Heart left ventricle (tissue), 16 donors: ENCODE data around the gene NLRP2B. TPM values are rescaled to one million over a fixed set of nuclear protein-coding genes. Genes with fewer than 3 reads are reported as not detected.
"Not testable (repeated sequence)": the region's sequence is repeated elsewhere in the genome, so short reads cannot be mapped to it uniquely, and the experiment has no call there.

Experiments used
- ATAC-seq, 4 donors: fragments of 200-7000 bp; cut with Tn5 transposase; one replicate each; pipeline ENCODE4 v1.9.1; 2020 to 2022; ENCODE audit warnings: moderate library complexity in 4 of 4, mild to moderate bottlenecking in 3 of 4, moderate number of reproducible peaks in 1 of 4
- DNase-seq, 5 donors: peaks; one replicate each; pipeline ENCODE4 v3.0.0-alpha.2; 2020
- H3K27ac ChIP-seq, 12 donors: fragments of 200-600 bp; sonication (generic) in 4 of 12; one replicate each; pipeline versions ENCODE4 v1.5.0 to v1.8.0; 2016 to 2022; ENCODE audit warnings: mild to moderate bottlenecking in 2 of 12
- H3K27me3 ChIP-seq, 9 donors: fragments of 200-600 bp; sonication (generic) in 2 of 9; one replicate each; pipeline versions ENCODE4 v1.5.1 to v1.8.0; 2016 to 2022; ENCODE audit warnings: mild to moderate bottlenecking in 3 of 9
- H3K36me3 ChIP-seq, 9 donors: fragments of 200-600 bp; sonication (generic) in 2 of 9; one replicate each; pipeline versions ENCODE4 v1.5.0 to v1.8.0; 2018 to 2022; ENCODE audit warnings: mild to moderate bottlenecking in 2 of 9
- H3K4me1 ChIP-seq, 12 donors: fragments of 200-600 bp; sonication (generic) in 4 of 12; one replicate each; pipeline versions ENCODE4 v1.5.0 to v1.8.0; 2016 to 2022; ENCODE audit warnings: mild to moderate bottlenecking in 3 of 12
- H3K4me3 ChIP-seq, 12 donors: fragments of 200-600 bp; sonication (generic) in 4 of 12; one replicate each; pipeline versions ENCODE4 v1.5.0 to v1.8.0; 2017 to 2022; ENCODE audit warnings: mild to moderate bottlenecking in 9 of 12, moderate library complexity in 4 of 12
- H3K9me3 ChIP-seq, 12 donors: fragments of 200-600 bp; sonication (generic) in 4 of 12; one replicate each; pipeline versions ENCODE4 v1.5.0 to v1.8.0; 2016 to 2022; ENCODE audit warnings: mild to moderate bottlenecking in 1 of 12
- POLR2A ChIP-seq, 2 donors: fragments of 450-650 bp; IDR thresholded peaks; one replicate each; pipeline ENCODE4 v1.6.1; 2017; ENCODE audit warnings: antibody characterized with exemption in 2 of 2, mild to moderate bottlenecking in 2 of 2, moderate library complexity in 2 of 2
- WGBS, 4 donors: extraction: QIAGEN DNeasy Blood & Tissue Kit in 2 of 4; methylation state at CpG; one replicate each; pipeline versions ENCODE4 v1.1.5 to v1.1.7; 2013 to 2018; 5-methylcytosine and 5-hydroxymethylcytosine counted together
- intact Hi-C, 10 donors: fragments of 100-400 bp; cut with DNase I; formaldehyde crosslinking; loops; one replicate each; pipeline versions ENCODE4 v1.11.1 to v1.14.2; 2022
- long read RNA-seq, 3 donors: library from polyadenylated mRNA; unstranded; transcript quantifications; one replicate each; pipeline ENCODE4 v2.0.0, GENCODE V29; 2020 to 2021
- polyA plus RNA-seq, 2 donors: library from polyadenylated mRNA; stranded (reverse); fragments of 200-250 nt; gene quantifications; one replicate each; pipeline ENCODE4 v1.2.3, GENCODE V29; 2013
- total RNA-seq, 9 donors: library from RNA; depleted of rRNA in 2 of 9; stranded (reverse); fragments of >200 nt in 2 of 9; fragmentation: NEBNext Ultra II Directional in 3 of 9; extraction: Animal tissue kit (Norgen Biotek cat#: 25700) in 3 of 9; gene quantifications; one replicate each; pipeline versions ENCODE4 v1.1.0 to v1.2.4, GENCODE V29; 2016 to 2023
- TF ChIP-seq, protein P1 (sequence below), 12 donors: fragments of 200-600 bp; sonication (generic) in 4 of 12; IDR thresholded peaks; one replicate each; pipeline versions ENCODE4 v1.5.0 to v1.8.0; 2018 to 2022; ENCODE audit warnings: antibody characterized with exemption in 12 of 12, mild to moderate bottlenecking in 5 of 12
- donor health status: ischemic (EF 13 %, LVEDD 7.1; RV severe dilation, severe dysfunction).
- donor health status: healthy with polysubstance abuse.
- donor health status: DM: no; HTN: yes; CAD: no.
- donor health status: DM: no; HTN: no; CAD: no.
- donor health status: ischemic (EF 25% LVEDD 6.9; RV normal size, moderate dysfunction).
- donor health status: ischemic (EF 25% LVEDD 5.7; RV mildly dilated, moderate dysfunction).
- donor health status: healthy.
- donor health status: DM: yes; HTN: yes; CAD: no.
- donor health status: ischemic (EF 35%, LVEDD 5.7; RV mildly dilated, moderate dysfunction).
- donor health status: nonischemic (EF 11% LVEDD 7.7; RV severe dilation, severe dysfunction).
- donor health status: DM: yes; HTN: yes; CAD: no.
- donor health status: PGD.
- donor health status: ischemic (EF 29% LVEDD 5.4; RV normal size, mild dysfunction).
- donor health status: nonischemic (EF 23%, LVEDD 6.1; RV moderate dilation, normal function).

NLRP2B gene
- under 1 TPM in 3 of 9 donors, not detected in 6; 0.09 to 0.16 (median 0.09) TPM for total RNA-seq
- polyA plus RNA-seq = not detected
- long read RNA-seq, donor 1 = 0 reads
- long read RNA-seq, donor 2 = 0 reads
- long read RNA-seq, donor 3 = 0 reads

DNA sequence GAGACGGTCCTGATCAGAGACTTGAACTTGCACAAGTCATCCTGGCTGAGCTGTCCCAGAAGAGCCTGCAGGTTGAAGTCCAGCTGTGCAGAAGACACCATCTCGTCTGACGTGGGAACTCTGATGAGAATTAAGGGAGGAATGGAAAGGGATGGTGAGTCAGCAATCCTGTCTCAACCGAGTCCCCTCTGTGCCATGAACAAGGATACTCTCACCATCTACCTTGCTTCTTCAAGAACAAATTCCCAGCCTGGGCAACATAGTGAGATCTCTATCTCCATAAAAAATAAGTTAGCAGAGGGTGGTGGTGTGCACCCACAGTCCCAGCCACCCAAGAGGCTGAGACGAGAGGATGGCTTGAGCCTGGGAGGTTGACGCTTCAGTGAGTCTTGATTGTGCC, at the start of gene NLRP2B:
TSS of gene NLRP2B (minus strand) at position 101 of the 400 bp plus-strand sequence.
- no peak for ATAC-seq
- H3K4me3 ChIP-seq = no peak within 1 kb of the TSS
- peaks cover 0 to 8% (median 0%) of the 10 kb centered on the region in 12 donors for H3K9me3 ChIP-seq
- no peak within 1 kb of the TSS for H3K27ac ChIP-seq
- H3K36me3 ChIP-seq = no peaks in the 10 kb centered on the region
- TF ChIP-seq, protein P1, sequence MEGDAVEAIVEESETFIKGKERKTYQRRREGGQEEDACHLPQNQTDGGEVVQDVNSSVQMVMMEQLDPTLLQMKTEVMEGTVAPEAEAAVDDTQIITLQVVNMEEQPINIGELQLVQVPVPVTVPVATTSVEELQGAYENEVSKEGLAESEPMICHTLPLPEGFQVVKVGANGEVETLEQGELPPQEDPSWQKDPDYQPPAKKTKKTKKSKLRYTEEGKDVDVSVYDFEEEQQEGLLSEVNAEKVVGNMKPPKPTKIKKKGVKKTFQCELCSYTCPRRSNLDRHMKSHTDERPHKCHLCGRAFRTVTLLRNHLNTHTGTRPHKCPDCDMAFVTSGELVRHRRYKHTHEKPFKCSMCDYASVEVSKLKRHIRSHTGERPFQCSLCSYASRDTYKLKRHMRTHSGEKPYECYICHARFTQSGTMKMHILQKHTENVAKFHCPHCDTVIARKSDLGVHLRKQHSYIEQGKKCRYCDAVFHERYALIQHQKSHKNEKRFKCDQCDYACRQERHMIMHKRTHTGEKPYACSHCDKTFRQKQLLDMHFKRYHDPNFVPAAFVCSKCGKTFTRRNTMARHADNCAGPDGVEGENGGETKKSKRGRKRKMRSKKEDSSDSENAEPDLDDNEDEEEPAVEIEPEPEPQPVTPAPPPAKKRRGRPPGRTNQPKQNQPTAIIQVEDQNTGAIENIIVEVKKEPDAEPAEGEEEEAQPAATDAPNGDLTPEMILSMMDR (IDR thresholded peaks at IDR 0.05) = no peak
- no peak for TF ChIP-seq POLR2A (IDR thresholded peaks at IDR 0.05)
- H3K4me1 ChIP-seq = no peaks in the 10 kb centered on the region
- no peak for DNase-seq
- intact Hi-C loops = no loop called here
- WGBS, 4 donors = 69 to 82% (median 77%) methylated on average over 3 to 6 of the region's 6 CpGs
- H3K27me3 ChIP-seq = peaks cover 0 to 3% (median 0%) of the 10 kb centered on the region in 9 donors

DNA sequence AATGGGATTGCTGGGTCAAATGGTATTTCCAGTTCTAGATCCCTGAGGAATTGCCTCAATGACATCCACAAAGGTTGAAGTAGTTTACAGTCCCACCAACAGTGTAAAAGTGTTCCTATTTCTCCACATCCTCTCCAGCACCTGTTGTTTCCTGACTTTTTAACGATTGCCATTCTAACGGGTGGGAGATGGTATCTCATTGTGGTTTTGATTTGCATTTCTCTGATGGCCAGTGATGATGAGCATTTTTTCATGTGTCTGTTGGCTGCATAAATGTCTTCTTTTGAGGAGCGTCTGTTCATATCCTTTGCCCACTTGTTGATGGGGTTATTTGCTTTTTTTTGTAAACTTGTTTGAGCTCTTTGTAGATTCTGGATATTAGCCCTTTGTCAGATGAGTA, 45.9 kb upstream of the NLRP2B start:
- ATAC-seq, intact Hi-C loops: not testable (repeated sequence)
- WGBS, 4 donors = 81 to 90% (median 85%) methylated on average over 3 of the region's 3 CpGs

DNA sequence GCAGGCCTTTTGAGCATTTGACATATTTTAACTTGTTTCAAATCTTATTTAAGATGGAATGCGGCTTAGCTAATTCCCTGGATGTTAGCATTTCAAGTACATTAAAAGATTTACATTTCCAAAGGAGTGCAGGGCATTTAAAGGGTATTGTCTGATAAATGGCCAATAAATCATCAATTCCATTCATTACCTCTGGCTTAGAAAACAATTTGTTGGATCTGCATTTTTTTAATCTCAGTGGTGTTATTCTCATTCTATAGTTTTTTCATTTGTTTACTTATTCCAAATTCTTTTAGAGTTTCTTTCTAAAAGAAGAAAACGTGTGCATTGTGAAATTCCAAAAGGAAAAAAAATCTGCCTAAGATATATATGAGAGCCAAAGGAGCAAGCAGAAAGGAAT, 1.3 kb upstream of the NLRP2B start:
- intact Hi-C loops = no loop called here
- Histone ChIP-seq H3K4me1 (no peaks in the 10 kb centered on the region), H3K27me3 (peaks cover 0 to 3% (median 0%) of the 10 kb centered on the region in 9 donors), H3K9me3 (peaks cover 0 to 8% (median 0%) of the 10 kb centered on the region in 12 donors), H3K36me3 (no peaks in the 10 kb centered on the region), H3K4me3 (no peak overlapping the region), H3K27ac (no peak overlapping the region)
- ATAC-seq (no peak), DNase-seq (no peak)
- TF ChIP-seq, protein P1 (IDR thresholded peaks at IDR 0.05) = no peak
- WGBS, 4 donors = 43 to 56% (median 50%) methylated on average over 2 of the region's 2 CpGs

More for the DNA sequence above, 45.9 kb upstream of the NLRP2B start:
- H3K4me1 ChIP-seq, H3K27me3 ChIP-seq, DNase-seq, H3K36me3 ChIP-seq, H3K4me3 ChIP-seq, H3K27ac ChIP-seq: not testable (repeated sequence)
- peaks cover 0 to 33% (median 2%) of the 10 kb centered on the region in 12 donors for H3K9me3 ChIP-seq

DNA sequence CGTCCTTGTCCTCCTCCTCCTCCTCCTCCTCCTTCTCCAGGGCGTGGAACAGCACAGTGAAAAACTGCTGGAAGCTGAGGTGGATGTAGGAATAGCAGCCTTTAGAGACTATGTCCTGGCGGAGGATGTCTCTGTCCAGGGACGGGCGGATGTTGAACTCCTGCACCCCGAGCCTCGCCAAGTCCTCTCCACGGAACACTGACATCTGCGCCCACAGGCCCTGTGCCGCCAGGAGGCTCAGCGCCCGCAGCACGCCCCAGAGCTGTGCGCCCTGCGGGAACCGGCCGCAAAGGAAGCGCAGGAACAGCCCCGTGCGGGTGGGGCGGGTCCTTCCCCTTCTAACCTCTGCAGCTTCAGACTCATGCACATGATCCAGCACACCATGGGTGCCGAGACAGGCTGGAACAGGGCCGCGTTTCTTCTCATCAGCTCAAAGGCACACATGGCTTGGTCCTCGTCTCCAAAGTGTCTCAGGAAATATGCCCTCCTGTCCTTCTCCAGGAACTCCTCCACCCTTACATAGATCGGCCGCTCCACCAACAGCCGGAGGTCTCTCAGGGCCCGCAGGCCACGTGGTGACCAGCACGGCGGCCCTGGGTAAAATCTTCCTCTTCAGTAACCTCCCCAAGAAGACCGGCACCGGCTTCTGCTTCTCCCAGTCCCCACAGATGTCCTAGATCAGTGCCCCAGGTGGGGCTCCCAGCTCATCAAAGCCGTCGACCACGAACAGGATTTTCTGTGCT, 1.2 kb downstream of the NLRP2B start:
- Histone ChIP-seq H3K4me1 (no peaks in the 10 kb centered on the region), H3K27ac (no peak overlapping the region), H3K9me3 (peaks cover 0 to 13% (median 0%) of the 10 kb centered on the region in 12 donors), H3K36me3 (no peaks in the 10 kb centered on the region), H3K4me3 (no peak overlapping the region), H3K27me3 (peaks cover 0 to 3% (median 0%) of the 10 kb centered on the region in 9 donors)
- intact Hi-C loops = no loop called here
- ATAC-seq (peak in 1 of 4 donors; percentile 18), DNase-seq (no peak)
- WGBS, 4 donors = 85 to 93% (median 88%) methylated on average over 34 to 37 of the region's 37 CpGs
- no peak for TF ChIP-seq POLR2A (IDR thresholded peaks at IDR 0.05)
- TF ChIP-seq, protein P1 (IDR thresholded peaks at IDR 0.05) = no peak
